Upper lobe of left lung (tissue), 4 donors: ENCODE measurements around the gene ZNF41.

Source experiments
- CTCF ChIP-seq, 6 experiments: fragments of 450-650 bp in 4 of 6; fragments of 200-600 bp in 2 of 6; sonication (generic) in 2 of 6; IDR thresholded peaks; one replicate each; pipeline ENCODE4 v1.5.1; 2016 to 2019; ENCODE audit warnings: antibody characterized with exemption in 6 of 6
- POLR2A ChIP-seq, 4 donors: fragments of 450-650 bp; IDR thresholded peaks; one replicate each; pipeline ENCODE4 v1.5.1; 2016 to 2017; ENCODE audit warnings: antibody characterized with exemption in 4 of 4, mild to moderate bottlenecking in 2 of 4
- POLR2AphosphoS5 ChIP-seq, 2 donors: sonication (generic); formaldehyde crosslinking; IDR thresholded peaks; one replicate each; pipeline ENCODE4 v1.5.1; 2017; ENCODE audit warnings: antibody characterized with exemption in 2 of 2

GRCh38 chrX:47500554-47500953 lies 17.5 kb upstream of the ZNF41 start:
- TF ChIP-seq CTCF (IDR thresholded peaks at IDR 0.05): no peak
- TF ChIP-seq POLR2A (IDR thresholded peaks at IDR 0.05): no peak
- no peak for TF ChIP-seq POLR2AphosphoS5 (IDR thresholded peaks at IDR 0.05)
